HG02798 (cell line): ENCODE data around the gene DPH7.
"Not testable (repeated sequence)": the region's sequence is repeated elsewhere in the genome, so short reads cannot be mapped to it uniquely, and the experiment has no call there.

ENCODE experiments used
- ATAC-seq: cut with Tn5 transposase; IDR thresholded peaks from one replicate; pipeline ENCODE4 v1.9.1; 2021; ENCODE audit warnings: mild to moderate bottlenecking; ENCODE audit not compliant: unreplicated experiment, poor library complexity

Gene DPH7

DNA sequence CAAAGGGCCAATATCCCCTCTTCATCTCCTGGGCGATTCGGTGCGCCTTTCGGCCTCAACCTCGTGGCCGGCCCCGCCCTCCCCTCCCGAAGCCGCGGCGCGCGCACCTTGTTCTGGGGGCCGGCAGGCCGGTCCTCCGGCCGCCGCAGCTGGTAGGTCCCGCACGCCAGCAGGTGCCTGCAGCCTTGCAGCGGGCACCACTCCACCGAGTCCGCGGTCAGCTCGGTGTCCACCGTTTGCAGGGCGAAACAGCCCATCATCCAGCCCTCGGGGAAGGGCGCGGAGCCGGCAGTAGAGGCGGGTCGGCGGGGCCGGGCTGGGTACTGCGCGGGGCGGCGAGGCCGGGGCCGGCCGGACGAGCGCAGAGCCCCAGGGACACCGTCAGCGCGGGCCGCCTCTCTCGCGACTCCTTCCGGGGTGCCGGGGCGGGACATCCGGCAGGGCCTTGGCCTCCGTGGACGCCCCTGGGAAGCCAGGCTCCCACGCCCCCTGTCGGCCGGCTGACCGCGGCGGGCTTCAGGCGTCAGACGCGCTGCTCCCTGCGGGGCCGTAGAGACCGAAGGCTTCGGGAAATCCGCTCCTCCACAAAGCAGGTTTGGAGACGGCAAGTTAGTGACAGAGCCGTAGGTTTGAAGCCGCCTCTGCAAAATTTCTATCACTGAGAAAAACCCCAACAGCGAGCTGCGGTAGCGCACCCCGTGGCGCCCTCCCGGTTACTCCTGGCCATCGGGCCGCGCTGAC is at the start of gene DPH7:
Gene DPH7, minus strand, starts transcription at position 408 of the 741 bp plus-strand sequence. Its CDS starts 148 bp downstream, at position 260.
- ATAC-seq = peak; percentile 92

DNA sequence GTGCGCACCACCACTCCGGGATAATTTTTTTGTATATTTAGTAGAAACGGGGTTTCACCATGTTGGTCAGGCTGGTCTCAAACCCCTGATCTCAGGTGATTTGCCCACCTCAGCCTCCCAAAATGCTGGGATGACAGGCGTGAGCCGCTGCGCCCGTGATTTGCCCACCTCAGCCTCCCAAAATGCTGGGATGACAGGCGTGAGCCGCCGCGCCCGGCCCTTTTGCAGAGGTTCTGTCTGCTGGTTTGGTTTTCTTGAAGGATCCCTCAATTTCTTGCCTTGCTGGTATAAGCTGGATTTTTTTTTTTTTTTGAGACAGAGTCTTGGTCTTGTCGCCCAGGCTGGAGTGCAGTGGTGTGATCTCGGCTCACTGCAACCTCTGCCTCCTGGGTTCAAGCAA is 48.7 kb upstream of the DPH7 start:
- ATAC-seq = not testable (repeated sequence)

DNA sequence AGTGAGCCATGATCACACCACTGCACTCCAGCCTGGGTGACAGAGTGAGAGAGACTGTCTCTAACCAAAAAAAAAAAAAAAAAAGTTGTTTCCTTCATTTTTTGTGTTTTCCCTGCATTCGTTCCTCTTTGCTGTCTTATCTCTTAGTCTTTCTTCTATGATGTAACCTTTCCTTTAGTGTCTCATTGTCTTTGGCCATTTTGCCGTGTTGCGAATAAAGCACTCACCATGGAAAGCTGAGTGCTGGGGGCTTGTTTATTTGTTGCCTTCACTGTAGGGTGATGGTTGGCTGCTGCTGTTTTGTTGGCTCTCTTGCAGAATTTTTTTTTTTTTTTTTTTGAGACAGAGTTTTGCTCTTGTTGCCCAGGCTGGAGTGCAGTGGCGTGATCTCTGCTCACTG is 47.7 kb upstream of the DPH7 start:
- no peak for ATAC-seq

DNA sequence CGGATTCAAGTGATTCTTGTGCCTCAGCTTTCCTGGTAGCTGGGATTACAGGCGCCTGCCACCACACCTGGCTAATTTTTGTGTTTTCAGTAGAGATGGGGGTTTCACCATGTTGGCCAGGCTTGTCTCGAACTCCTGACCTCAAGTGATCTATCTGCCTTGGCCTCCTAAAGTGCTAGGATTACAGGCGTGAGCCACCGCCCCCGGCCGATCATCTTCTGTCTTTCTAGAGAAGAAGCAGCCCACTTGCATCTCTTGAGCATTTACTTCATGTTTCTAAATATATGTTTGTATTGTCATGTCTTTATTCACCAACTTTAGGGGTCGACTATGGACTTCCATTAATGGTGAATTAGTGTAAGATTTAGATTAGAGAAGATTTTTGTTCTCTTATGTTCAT is 43.5 kb upstream of the DPH7 start:
- not testable (repeated sequence) for ATAC-seq

DNA sequence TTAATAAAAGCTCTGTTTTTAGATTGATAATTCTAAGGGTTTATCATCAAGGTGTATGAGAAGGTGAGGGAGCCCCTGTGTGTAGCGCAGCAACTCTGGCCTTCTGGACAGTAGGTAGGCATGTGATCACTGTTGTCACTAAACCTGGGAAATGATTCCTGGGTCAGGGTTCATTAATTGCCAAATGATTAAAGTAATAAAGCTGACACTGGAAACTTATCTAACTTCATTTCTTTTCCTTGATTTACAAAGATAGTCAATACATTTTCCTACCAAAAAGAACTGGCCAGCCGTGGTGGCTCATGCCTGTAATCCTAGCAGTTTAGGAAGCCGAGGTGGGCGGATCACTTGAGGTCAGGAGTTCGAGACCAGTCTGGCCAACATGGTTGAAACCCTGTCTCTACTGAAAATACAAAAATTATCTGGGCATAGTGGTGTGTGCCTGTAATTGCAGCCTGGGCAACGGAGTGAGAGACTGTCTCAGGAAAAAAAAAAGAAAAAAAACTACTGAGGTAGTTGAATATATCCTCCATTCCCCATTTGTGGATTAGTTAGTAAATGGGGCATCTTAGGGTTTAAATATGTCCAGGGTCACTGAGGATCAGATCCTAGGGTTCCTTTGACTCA is 42.5 kb upstream of the DPH7 start:
- ATAC-seq = no peak

DNA sequence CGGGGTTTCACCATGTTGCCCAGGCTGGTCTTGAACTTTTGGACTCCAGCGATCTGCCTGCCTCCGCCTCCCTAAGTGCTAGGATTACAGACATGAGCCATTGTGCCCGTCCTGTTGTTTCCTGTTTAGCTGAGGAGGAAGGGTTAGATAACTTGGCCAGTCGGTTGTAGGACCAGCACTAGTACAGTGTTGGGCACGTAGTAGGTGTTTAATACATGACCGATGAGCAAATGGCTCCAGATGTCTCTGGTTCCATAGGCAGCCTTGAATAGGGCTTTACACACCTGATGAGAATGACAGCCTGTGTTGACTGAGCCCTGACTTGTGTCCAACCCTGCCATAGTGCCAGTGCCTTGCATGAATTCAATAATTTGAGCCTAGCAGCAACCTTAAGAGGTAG is 41.9 kb upstream of the DPH7 start:
- ATAC-seq = no peak

DNA sequence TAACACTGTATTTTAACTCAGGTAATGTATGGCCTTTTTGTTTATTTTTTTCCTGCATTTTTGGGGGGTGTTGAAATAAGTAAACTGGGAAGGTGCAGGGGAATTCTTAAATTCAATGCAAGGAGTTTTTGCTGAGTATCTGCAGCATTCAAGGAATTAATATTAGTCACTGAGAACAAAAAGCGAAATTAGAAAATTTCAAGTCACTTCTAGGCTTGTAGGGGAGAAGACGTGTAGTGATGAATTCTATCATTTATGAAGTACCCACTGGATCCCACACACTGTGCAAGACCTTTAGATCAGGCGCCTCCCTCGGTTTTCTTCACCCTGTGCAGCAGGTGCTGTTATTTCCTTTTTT is 41.3 kb upstream of the DPH7 start:
- ATAC-seq = no peak

DNA sequence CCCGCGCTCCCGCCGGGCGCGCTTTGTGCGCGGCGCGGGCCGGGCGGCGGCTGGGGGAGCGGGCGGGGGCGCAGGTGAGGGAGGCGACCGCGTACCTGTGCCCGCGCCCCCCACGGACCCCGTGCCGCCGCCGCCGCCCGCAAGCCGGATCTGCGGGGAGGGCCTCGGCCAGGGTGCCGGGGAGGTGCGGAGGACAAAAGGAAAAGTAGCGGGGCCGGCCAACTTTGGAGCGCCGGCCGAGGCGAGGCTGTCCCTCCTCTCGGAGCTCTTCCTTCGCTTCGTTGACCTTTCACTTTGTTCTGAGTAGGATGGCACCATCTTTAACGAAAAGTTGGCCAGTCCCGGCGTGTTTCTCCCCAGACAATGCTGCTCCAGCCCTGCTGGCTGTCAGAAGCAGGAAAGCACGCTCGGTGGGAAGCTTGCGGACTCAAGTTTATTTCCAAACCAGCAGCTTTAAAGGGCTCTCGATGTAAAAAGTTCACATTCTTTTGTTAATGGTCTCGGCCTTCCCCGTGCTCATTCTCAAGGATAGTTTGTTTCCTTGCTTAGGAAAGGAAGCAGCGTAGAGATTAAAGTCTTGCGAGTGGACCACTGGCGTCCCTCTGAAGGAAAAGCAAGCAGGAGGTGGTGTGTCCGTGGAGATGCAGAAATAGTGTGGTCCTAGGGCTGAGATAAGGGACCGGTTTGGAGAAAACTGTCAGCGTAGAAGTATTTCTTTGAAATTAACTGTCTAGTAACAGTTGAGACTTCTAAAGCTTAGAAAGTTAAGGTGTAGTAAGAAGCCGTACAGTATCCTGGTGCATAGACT is 40.7 kb upstream of the DPH7 start:
- ATAC-seq = peak; percentile 10

DNA sequence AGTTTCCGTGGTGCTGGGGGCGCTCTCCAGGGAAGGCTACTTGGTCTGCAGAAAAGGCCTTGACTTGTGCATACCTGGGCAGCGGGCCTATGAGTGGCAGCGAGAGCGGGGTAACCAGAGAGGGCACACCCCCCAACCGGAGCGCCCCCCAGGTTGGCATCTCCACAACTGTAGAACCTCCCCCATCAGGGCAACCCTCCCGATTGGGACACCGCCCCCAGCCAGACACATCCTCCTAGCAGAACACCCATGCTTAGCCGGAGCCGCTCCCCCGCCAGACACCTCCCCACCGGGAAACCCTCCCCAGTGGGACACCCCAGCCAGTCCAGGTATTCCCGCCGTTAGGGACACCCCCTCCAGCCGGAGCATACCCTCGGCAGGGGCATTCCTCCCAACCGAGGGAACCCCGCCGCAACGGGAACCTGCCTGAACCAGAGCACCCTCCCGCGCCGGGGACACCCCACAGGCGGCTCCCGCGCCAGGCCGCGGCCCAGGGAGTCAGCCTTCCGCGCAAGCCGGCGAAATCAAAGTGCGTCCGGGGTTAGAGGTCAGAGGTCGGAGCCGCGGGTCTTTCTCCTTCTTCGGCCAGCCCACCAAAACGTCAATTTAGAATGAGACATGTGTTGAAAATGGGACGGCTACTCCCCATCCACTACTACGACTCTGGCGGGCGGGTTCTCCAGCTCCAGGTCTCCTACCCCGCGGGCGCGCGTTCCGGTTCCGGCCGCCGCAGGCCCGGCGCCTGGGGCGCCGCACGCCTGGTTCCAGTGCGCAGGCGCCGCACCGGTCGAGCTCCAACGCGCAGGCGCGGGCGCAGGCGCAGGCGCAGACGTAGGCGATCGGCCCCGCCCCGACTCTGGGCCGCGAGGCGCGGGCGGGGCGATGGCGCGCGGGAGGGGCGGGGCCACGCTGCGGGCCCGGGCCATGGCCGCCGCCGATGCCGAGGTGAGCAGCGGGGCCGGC is 39.7 kb upstream of the DPH7 start, which contains the start of gene EHMT1:
Gene EHMT1, plus strand, starts transcription at position 901 of the 963 bp plus-strand sequence. Its CDS starts 24 bp downstream, at position 925.
- peak; percentile 84 for ATAC-seq

DNA sequence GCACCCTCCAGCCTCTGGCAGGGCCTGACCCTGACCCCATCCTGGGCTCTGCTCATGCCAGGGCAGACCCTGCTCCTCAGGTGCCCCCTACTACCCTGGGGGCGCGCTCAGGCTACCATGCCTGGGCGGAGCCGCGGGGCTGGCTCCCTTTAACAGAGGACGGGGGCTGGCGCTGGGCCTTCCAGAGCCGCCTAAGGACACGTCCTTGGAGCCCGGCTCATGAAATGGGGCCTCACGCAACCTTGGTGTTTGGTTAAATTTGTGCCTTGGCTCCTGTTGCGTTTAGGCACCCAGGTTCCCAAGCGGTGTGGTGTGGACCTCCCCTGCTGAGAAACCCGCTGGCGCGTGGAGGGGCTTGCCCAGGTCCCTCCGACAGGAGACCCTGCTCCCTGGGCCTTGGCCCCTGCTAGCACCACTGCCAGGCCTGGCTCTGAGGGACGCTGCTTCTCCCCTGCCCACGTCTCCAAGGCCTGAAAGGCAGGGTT is 36.7 kb upstream of the DPH7 start:
- ATAC-seq = no peak

DNA sequence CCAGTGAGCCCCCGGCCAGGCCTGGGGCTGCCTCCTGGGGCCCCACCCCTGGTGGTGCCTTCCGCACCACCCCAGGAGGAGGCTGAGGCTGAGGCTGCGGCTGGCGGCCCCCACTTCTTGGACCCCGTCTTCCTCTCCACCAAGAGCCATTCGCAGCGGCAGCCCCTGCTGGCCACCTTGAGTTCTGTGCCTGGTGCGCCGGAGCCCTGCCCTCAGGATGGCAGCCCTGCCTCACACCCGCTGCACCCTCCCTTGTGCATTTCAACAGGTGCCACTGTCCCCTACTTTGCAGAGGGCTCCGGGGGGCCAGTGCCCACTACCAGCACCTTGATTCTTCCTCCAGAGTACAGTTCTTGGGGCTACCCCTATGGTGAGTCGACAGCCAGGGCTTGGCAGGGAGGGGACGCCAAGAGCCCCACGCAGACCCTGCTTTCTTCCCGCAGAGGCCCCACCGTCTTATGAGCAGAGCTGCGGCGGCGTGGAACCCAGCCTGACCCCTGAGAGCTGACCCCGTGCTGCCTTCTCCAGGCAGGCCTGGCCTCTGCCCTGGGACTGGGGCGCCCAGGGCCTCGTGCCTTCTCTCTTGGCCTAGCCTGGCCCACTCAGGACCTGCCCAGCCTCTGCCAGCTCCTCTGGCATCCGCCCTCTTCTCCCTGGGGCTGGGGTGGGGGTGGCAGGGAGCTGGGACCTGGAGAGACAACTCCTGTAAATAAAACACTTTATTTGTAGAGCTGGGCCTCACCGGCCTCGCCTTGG is 36.1 kb upstream of the DPH7 start:
- ATAC-seq = no peak

DNA sequence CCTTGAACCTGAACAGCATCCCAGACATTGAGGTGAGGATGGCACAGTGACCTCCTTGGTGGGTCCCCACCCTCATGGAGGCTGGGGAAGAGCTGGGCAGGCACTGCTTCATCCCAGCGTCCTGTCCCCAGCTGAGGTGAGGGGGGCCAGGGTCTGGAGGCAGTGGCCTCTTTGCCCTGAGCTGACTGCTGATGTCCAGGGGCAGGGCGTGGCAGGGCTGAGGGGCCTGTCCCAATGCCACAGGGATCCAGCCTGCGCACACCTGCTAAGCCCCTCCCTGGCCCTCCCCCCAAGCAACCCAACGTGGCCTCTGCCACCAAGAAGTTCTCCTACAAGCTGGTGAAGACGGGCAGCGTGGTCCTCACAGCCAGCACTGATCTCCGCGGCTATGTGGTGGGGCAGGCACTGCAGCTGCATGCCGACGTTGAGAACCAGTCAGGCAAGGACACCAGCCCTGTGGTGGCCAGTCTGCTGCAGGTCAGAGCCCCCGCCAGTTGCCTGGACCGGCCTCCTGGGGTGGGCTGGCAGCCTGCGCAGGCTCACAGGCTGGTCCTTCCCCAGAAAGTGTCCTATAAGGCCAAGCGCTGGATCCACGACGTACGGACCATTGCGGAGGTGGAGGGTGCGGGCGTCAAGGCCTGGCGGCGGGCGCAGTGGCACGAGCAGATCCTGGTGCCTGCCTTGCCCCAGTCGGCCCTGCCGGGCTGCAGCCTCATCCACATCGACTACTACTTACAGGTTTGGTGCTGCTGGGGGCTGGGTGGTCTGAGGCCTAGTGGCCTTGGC is 35.2 kb upstream of the DPH7 start:
- no peak for ATAC-seq

DNA sequence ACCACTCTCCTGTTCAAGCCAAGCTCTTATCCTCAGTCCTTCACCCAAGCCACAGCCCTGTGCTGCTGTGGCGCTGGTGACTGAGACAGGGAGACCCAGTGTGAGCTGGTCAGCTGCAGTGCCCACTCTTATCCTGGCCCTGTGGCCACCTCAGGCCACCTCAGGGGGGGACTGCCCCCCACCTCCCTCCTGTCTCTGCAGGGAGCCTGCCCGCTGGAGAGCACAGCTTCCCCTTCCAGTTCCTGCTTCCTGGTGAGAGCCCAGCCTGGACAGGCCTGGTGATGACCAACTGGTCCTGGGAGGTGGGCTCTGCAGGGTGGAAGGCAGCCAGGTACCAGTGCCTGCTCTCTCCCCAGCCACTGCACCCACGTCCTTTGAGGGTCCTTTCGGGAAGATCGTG is 34.5 kb upstream of the DPH7 start:
- no peak for ATAC-seq

DNA sequence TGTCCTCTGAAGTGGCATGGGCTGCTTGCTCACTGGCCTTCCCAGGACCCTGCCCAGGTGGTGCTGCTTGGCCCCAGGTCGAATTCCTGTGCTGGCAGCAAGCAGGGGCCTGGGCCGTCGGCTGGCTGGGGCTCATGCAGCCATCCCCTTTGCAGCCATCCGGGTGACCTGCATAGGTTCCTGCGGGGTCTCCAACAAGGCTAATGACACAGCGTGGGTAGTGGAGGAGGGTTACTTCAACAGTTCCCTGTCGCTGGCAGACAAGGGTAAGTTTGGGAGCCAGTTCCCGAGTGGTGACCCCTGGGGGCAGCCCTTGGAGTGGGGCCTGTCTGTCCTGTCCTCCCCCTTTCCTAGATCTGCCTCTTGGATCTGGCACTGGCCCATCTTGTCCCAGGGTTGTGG is 34.0 kb upstream of the DPH7 start:
- ATAC-seq = no peak

DNA sequence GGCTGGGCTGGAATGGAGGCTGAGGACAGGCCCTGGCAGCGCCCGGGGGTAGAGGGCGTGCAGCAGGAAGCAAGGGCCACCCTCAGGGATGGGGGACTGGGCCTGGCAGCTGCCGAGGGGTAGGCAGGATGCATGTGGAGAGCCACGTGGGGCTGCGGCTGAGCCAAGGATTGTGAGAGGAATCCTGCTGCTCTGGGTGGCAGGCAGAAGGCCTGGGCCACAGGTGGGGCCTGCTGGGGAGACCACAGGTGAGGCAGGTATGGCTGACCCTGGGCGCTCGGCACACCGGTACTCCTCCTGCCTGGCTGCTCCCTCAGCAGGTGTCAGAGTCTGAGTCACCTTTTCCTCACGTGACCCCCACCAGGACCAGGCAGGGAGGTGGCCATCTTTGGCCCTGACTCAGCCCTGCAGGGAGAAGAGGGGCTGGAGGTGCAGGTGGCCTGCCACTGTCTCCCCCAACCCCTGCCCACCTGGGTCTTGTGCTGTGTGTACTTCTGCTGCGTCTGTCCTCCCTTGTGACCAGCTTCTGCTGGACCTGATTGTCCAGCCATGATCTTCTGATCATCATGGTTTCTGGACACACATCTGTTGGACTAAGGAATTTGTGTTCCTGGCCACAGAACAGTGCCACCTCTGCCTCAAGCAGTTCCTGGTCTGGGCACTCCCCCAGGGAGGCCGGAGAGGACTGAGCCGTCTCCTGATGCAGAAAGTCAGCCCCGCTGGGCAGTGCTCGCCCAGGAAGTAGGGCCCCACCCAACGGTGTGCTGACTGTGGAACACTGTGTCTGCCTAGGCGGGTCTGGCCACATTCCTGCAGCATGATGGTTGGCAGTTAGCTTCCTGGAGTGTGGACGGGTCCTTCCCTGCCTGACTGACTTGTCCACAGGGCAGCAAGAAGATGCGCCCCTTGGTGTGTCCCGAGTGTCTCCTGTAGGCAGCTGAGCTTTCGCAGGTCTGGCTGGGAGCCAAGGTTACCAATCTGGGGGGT is 33.2 kb upstream of the DPH7 start:
- no peak for ATAC-seq

DNA sequence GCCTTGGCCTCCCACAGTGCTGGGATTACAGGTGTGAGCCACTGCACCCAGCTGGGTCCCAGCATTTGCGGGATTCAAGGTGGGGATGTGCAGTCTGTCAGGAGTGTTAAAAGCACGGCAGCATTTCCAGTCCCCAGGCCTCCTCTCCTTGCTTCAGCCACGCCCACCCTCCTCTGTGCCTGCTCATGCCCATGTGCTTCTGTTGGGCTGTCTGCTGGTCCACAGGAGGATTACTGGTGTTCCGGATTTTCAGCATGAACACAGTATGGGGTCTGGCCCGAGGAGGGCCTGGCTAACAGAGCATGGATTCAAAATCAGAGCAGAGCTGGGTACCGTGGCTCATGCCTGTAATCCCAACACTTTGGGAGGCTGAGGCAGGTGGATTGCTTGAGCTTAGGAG is 32.2 kb upstream of the DPH7 start:
- no peak for ATAC-seq

DNA sequence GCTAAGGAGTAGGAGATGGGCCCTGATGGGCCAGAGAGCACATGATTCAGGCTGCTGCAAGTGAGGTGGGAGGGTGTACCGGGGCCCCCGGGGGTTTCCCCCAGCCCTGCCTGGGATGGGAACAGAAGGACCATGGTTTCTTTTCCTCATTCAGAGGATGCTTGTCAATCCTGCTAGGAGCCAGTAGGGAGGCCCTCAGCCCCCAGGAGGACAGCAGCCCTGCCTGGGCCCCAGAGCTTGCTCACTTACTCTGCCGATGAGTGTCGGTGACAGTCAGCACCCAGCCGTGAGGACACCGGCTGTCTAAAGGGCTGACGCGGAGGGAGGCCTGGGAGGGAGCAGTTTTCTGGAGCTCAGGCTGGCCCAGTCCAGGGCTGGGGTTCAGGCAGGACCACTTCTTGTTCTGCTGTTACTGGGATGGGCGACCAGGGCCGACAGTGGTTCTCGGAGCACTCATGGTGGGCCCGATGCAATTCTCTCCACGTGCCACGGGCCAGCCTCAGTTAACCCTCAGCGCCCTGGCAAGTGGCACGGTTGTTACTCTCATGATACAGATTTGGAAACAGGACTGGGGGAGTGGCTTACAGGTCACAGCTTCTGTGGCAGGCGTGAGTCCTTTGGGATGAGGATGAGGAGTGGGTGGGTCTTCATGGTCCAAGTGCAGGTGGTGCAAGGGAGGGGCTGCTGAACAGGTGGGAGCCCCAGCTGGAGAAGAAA is 28.6 kb upstream of the DPH7 start:
- no peak for ATAC-seq
